Ecto neural progenitor cell (in vitro differentiated cells): Measurements from ENCODE around the gene STAM.
A peak's percentile ranks its signal among the peaks of the same experiment; 100 is the strongest.
"Not testable (repeated sequence)": the region's sequence is repeated elsewhere in the genome, so short reads cannot be mapped to it uniquely, and the experiment has no call there.

ENCODE experiments used
- DNase-seq: peaks from one replicate; pipeline ENCODE4 v3.0.0-alpha.2; 2018; ENCODE audit warnings: low spot score

Gene STAM

DNA sequence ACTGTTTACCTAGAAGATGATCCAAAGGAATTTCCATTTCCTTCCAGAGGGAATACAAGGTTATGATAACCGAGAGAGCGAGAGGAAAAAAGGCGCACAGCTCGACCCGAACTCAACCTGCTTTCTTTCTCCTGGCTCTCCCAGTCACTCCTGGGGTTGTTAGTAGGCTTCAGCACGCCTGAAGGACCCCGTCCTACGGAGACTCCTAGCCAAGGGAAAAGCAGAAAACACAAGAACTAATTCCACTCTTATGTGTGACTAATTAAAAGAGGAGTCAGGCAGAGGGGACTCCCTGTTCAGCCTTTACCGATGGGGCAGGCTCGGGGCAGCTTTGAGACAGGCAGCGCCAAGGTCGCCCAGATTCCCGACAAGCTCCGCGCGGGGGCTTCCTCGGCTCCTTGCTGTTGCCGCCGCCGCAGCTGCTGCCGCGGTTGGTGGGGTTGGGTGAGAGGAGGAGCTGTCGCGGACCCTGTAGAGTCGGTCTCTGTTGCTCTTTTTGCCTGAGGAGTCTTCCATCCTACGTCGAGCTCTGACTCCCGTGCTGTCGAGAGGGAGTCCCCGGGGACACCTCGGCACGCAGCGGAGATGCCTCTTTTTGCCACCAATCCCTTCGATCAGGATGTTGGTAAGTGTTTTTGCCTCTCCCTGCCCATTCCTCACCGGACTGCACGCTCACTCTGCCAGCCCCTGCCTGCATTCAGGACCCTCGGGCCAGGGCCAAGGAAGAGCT lies at the start of gene STAM:
Gene STAM, plus strand, starts transcription at position 397 of the 730 bp plus-strand sequence. Its CDS starts 189 bp downstream, at position 586.
- peak; percentile 94 for DNase-seq

DNA sequence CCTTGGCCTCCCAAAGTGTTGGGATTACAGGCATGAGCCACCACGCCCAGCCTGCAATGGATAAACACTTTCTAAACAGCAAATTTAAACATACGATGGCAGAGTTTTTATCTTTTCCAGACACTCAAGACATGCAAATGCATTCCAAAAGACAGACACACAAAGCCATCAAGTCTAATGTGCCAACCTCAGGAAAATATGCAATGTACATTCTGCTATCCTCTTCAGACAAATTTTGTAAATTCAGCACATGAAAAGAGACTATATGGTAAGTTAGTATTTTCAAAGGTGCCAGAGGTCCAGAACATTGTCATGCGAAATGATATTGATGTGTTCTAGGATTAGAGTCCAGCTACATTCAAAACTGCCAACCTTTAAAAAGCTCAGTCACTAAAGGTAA lies 46.6 kb upstream of the STAM start:
- no peak for DNase-seq

DNA sequence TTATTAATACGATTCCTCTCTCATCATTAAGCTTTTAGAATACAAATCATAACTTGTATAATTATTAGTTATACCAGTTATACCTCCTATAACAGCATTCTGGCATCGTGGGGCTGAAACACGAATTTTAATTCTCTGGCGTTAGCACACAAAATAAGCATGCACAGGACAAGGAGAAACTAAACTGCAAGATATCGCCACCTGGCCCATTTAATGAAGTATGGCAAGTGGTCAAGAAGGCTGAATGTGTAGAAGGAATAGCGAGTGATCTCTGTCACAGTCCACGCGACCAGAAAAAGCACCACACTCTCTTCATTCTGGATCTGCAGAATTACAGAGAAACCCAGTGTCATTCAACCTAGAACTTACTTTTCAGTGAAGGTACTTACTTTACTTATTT lies 44.9 kb upstream of the STAM start:
- DNase-seq, result no peak

DNA sequence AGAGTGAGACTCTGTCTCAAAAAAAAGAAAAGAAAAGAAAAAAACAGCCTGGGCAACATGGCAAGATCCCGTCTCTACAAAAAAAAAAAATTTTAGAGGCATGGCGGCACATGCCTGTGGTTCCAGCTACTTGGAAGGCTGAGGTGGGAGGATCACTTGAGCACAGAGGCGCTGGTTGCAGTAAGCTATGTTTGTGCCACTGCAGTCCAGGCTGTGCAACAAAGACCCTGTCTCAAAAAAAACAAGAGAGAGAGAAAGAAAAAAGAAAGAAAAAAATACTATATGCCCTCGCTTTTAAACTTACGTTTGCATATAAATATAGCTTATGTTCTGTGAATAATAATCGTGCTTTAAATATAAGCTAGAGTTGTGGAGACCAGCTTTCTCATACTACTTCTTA lies 38.0 kb upstream of the STAM start:
- DNase-seq, result no peak

DNA sequence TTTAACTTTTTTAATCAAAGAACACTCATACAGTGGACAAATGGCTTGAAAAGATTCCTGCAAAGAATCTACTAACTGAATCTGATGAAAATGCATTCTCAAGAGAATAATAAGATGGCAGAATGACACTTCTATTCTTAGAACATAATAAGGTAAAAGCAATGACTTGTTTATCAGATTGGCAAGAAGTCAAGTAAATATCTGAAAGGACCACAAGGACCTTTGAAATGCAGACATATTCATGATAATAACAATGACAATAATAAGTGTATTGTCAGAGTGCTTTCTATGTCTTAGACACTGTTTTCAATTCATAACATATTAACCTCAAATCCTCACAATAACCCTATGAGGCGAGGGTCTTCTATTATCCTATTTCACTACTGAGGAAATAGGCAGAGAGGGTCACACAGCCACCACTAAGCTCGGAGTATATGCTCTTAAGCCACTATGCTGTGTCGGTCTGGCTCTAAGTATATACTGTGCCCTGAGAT lies 37.4 kb upstream of the STAM start:
- no peak for DNase-seq

DNA sequence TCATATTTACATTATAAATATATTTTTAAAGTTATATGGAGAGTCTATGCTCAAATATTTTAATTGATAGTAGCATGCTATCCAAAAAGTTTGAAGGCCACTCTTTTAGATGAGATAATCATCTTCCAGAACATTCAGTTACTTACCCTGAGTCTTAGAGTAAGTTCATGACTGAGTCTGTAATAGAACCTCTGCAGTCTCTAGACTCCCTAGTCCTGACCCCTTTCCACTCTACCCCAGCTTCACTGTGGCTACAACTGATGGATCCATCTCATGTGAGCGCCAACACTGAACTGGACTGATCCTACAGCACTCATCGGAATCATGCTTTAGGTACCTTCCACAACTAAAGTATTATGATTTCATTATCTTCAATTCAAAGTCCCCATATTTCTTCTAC lies 36.9 kb upstream of the STAM start:
- DNase-seq, result no peak

DNA sequence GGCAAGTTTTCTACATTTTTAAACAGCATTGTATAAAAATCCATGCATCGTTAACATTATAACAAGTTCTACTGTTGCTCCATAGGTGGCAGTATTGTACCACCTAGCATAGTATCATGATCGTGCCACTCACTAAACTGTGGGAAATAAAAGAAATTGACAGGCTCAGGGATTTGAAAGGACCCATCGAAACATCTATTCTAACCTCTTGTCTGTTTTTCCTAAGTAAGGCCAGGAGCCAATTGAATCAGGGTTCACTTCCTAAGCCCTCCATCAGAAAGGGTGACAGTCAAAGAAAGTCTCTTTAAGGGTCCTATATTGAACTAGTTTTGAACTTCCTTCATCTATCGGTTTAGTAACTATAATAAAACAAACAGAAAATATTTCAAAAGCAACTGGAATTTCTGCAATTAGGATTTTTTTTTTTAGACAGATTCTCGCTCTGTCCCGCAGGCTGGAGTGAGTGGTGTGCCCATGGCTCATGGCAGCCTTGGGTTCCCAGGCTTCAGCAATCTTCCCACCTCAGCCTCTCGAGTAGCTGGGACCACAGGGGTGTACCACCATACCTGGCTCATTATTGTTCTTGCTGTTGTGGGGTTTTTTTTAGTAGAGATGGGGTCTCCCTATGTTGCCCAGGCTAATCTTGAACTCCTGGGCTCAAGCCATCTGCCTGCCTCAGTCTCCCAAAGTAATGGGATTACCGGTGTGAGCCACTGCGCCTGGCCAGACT lies 36.2 kb upstream of the STAM start:
- no peak for DNase-seq

DNA sequence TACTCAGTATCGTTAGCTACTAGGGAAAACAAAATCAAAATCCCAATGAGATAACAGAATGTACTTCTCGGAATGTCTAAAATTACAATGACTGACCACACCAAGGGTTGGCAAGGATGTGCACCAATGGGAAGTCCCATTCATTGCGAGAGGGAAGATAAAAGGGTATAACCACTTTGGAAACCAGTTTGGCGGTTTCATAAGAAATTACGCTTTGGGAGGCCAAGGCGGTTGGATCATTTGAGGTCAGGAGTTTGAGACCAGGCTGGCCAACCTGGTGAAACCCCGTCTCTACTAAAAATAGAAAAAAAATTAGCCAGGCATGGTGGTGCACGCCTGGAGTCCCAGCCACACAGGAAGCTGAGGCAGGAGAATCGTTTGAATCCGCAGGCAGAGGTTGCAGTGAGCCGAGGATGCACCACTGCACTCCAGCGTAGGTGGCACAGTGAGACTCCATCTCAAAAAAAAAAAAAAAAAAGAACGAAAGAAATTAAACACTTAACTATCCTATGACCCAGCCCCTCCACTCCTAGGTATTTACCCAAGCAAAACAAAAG lies 34.4 kb upstream of the STAM start:
- no peak for DNase-seq

DNA sequence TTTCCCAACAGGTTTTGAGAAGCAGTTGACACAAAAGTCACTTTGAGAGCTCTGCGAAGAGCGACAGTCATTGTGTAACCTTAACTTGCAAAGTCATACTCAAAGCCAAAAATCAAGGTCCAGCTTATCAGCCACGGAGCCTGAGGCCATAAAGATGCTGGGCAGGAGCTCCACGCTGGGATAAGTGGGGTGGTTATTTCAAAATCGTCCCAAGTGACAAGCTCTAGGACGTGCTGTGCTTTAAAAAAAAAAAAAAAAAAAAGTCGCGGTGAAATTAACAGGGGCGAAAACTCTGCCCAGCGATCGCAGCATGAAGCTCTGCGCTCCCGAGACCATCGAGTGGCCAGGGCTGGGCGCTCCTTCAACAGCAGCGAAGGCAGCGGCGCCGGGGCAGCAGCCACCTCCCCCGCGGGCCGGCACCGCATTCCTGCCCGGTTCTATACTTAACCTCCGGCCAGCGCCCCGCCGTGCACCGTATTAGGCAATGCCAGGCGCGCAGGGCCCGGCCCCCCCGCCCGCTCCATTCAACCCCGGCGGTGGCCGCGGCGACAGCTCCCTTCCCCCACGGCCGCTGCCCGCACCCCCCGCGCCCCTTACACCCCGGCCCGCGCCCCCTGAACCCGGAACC lies 27.4 kb upstream of the STAM start:
- DNase-seq, result peak; percentile 83

DNA sequence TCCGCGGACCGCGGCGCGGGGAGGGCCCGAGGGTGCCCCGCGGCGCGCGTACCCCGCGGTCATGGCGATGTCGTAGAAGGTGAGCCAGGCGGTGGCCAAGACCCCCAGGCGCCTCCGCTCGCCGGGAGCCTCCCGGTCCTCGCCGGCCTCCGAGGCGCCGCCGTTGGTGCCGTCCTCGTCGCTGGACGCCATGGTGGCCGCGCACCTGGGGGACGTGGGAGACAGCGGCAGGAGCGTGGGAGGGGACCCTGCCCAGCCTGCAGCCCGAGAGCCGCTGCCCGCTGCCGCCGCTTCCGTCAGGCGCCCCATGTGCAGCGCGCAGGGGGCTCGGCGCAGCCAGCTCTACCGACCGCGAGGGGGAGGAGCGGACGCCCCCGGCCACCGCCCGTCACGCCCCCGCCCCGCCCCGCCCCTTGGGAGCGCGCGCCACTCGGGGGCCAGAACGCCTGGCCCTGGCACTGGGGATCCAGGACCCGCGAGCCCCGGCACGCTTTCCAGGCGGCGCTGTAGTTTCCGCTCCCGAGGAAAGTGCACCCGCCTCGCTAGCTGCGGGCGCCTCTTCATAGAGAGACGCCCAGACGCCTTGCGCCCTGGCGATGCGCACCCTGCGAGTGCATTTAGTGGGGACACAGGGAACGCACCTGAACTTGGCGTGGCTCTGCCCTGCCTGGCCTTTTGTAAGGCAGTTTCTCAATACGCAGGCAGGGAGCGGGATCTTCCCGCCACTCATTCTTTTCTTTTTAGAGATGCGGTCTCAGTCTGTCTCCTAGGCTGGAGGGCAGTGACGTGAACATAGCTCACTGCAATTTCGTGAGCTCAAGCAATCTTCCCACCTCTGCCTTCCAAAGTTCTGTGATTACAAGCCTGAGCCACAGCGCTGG lies 26.7 kb upstream of the STAM start, which contains the start of gene HACD1:
Gene HACD1, minus strand, starts transcription at position 344 of the 881 bp plus-strand sequence. Its CDS starts 35 bp downstream, at position 309.
- DNase-seq, result peak; percentile 85

DNA sequence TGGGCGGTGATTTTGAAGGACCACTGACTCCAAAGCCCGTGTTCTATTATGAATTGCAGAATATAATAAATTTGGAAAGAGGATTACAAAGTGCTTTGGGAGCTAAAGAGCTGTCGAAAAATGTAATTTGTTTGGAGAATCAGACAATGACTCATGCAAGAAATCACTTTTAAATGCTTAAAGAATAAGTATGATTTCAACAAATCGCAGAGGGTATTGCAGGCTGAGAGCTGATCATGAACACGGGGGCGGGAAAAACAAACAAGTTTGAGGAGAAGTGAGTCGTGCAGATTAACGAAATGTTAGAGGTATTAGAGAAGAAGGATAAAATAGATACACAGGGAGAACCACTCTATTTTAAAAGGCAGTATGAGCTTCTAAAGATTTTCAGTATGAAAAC lies 21.9 kb upstream of the STAM start:
- no peak for DNase-seq

DNA sequence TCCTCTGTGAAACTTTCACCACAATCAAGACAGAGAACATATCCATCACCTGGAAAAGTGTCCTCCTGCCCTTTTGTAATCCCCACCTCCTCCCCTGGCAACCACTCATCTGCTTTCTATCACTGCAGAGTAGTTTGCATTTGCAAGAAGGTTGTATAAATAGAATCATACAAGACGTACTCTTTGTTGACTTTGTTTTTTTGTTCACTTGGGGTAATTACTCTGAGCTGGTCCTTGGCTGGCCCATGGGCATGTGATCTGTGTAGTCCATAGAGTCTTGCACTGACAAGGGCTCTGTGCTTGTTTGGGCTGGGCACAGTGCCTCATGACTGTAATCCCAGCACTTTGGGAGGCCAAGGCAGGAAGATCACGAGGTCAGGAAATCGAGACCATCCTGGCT lies 19.0 kb upstream of the STAM start:
- no peak for DNase-seq

DNA sequence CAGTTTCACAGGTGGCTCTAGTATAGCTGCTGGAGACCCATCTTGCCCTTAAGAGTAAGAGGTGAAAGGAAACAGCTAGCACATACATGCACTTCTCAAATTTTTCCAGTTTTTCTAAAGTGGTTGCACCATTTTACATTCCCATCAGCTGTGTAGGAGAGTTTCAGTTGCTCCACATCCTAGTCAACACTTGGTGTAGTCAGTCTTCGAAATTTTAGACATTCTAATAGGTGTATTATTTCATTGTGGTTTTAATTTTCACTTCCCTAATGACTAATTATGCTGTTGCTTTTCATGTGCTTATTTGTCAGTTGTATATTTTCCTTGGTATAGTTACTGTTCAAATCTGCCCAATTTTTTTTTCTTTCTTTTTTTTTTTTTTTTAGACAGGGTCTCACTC lies 17.3 kb upstream of the STAM start:
- no peak for DNase-seq

DNA sequence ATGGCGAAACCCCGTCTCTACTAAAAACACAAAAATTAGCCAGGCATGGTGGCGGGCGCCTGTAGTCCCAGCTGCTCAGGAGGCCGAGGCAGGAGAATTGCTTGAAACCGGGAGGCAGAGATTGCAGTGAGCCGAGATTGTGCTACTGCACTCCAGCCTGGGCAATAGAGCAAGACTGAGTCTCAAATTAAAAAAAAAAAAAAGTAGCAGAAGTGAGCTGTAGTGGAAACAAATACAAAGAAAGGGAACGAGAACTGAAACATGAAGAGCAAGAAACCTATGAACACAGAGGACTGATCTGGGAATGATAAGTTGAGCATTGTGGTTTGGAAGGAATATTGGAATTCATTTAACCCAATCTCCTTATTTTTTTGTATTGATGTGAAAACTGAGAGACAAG lies 11.4 kb upstream of the STAM start:
- DNase-seq, result not testable (repeated sequence)

DNA sequence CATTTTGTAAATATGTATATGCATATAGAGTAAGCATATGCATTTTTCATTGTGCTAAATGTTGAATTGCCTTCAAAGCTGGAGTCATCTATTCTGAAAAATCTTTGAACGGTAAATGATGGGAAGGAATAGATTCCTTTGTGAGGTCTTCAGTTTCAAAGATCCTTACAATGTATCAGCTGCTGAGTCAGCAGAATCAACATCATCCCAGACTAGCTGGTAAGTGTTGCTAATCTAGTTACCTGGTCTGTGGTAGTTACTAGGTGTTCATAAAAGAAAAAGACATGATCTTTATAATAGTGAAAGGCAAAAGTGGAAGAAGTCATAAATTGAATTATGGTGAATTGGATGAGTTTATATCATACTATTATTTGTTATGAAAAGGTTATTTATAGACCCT lies 10.6 kb upstream of the STAM start:
- DNase-seq, result no peak

DNA sequence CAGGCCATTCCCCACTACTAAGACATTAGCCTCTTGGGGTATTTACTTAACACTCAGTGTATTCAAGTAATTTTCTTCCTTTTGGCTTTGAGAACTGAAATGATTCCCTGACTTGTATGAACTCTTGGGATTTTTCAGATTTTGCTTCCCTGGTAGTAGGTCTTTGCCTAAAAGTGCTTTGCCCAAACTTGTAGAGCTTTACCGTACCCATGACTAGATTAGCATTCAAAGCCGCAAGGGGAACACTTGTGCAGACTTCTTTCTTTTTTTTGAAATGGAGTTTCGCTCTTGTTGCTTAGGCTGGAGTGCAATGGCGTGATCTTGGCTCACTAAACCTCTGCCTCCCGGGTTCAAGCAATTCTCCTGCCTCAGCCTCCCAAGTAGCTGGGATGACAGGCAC lies 6.1 kb upstream of the STAM start:
- no peak for DNase-seq

DNA sequence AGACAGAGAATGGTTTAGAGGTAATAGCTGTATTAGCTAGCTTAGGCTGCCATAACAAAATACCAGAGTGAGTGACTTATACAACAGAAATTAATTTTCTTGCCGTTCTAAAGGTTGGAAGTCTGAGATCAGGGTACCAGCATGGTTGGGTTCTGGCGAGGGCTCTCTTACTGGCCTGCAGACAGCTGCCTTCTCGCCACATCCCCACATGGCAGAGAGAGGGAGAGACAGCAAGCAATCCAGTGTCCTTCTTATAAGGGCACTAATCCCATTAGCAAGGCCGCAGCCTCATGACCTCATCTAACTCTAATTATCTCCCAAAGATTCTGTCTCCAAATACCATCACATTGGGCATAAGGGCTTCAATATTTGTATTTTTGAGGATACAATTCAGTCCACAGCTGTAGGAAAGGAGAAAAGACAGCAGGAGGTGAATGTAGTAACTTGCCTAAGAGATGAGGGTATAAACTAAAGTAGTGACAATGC lies 3.6 kb upstream of the STAM start:
- DNase-seq, result no peak

DNA sequence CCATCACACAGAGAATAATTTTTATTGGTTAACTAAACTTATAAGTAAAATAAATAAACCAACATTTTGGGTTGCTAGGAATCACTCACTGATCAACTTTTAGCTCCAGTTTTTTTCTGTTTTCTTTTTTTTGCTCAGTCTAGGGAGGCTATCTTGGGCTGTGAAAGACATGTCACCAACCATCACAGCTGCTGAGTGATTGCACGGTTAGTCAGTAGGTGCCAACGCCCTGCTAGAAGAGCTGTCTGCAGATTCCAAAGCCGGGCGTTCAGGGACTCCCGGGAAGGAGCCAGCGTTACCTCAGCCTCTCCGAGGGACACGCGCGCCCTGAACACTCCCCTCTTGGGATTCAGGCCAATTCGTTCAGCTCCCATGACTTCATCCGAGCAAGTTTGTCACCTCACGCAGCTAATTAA lies 604 bp upstream of the STAM start:
- DNase-seq, result no peak

DNA sequence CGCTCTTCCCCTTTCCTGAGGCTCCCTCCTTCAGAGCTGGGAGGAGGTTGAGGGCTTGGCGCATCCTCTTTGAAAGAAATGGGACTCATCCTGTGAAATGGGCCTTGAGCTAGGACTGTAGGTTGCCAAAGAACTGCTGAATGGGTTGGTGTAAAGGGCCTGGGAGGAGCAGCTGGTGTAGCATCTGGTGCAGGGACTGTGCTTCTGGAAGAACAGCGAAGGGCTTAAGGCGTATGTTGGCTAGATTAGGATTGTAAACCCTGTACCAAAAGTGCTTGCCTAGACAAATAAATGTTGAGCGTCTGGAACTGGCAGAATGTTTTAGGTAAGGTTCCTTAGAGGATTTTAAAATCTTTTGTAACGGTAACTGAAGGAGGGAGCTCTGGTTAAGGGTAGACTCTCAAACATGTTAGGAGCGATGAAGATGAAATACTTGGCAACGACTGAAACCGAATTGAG lies 563 bp downstream of the STAM start:
- DNase-seq, result no peak

DNA sequence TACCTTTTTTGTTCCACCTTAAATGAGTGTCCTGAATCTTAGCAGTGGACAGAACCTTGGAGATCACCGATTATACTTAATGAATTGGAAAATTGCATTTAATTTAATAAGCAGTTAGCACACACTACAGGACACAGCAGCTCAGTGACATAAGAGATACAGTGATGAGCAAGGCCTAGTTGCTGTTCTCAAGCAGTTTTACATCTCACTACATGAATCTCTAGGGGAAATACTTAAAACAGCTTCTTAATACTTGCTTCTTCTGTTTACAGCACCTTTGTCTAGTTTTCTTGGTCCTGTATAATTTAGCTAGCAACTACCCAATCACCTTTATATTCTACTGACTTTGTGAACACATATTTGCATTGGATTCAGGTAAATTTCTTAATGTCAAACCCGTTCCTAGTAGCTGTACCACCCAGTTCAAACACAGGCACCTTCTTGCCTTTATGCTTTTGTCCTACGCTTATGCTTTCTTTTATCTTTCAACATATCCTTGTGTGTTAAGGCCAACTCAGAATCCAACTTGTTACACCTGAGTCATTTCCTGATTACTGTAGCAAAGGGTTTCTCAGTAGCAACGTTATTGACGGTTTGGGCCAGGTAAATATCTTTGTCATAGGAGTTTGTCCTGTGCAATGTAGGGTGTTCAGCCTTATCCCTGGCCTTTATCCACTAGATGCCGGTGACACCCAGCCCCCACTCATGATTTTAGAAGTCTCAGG lies 1.8 kb downstream of the STAM start:
- DNase-seq, result no peak

DNA sequence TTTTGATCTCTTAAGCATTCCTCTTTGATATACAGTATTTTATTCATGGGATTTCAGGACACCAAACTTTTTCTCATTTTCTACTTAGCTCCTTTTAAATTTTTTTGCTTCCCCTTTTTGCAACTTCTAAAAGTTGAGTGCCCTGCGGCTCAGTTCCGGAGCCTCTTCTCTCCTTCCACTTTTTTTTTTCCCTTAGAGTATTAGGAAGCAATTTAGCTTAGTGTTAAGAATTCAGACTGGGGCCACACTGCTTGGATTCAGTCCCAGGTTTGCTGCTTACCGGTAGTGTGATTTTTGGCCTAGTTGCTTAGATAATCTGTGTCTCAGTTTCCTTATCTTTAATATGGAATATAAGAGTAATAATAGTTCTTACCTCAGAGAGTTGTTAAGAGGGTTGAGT lies 3.4 kb downstream of the STAM start:
- no peak for DNase-seq
